Amniotic stem cell (primary cell): ENCODE data around the gene CHN2.

Source experiments
- DNase-seq: peaks from one replicate; lab custom pipeline; 2025; lab: John Stamatoyannopoulos, UW

The CHN2 gene

GRCh38 chr7:29310625-29311024, 116.0 kb downstream of the CHN2 start:
- DNase-seq: no peak

DNA sequence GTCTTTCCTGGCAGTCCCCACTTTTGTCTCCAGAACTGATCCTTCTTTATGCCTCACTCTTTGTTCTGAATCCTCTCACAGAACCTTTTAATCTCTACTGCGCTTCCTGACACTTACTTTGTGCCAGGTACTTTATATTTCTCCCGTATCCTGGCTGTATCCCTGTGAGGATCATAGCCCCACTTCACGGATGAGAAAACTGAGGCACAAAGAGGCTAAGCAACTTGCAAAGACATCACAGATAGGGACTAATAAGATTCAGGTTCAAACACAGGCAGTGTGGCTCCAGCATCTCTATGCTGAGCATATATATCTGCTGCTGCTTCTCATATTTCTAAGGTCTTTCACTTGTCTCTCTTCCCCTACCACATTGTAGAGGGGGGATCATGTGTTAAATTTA, 116.7 kb downstream of the CHN2 start:
- DNase-seq: no peak

DNA sequence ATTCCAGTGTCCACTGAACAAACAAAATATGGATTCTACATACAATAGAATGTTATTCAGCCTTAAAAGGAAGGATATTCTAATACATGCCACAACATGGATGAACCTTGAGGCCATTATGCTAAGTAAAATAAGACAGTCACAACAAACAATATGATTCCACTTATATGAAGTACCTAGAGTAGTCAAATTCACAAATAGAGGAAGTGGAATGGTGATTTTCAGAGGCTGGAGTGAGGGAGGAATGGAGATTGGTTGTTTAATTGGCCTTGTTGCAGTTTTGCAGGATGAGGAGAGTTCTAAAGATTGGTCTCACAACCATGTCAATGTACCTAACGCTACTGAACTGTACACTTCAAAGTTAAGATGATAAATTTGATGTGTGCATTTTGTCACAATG, 119.6 kb downstream of the CHN2 start:
- DNase-seq: no peak

- no peak for DNase-seq
Observed at GRCh38 chr7:29315122-29315891, 120.7 kb downstream of the CHN2 start.

DNA sequence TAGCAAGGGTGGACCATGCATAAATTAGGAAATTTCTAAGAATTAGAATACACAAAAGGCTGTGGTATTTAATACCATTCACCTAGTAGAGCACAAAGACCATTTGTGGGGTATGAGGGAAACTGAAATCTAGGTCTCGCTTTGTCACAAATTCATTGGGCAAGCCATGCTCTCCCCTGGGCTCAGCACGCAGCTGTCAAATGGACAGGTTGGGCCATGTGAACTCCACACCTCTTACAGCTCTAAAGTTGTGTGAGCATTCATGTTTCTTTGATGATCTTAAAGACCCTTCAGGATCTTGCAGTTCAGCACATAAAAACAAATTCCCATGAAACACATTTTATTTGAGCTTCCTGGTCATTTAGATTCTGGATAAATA, 121.3 kb downstream of the CHN2 start:
- no peak for DNase-seq

DNA sequence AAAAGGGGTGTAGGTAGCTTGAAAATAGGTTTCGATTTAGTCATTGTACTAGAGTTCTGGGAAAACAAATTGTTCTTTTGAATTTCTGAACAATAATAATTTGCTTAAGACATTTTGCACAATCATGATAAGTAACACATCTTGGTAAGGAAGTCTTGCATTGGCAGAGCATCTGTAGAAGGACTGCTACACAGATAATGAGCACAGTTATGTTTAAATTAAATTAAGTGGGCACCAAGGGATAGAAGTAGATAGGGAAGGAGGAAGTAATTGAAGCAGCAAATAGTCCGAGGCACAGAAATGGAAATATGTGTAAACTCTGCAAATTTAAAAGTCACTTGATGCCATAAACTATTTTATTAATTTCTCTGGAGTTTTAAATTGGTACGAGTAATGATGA, 122.4 kb downstream of the CHN2 start:
- DNase-seq: no peak

DNA sequence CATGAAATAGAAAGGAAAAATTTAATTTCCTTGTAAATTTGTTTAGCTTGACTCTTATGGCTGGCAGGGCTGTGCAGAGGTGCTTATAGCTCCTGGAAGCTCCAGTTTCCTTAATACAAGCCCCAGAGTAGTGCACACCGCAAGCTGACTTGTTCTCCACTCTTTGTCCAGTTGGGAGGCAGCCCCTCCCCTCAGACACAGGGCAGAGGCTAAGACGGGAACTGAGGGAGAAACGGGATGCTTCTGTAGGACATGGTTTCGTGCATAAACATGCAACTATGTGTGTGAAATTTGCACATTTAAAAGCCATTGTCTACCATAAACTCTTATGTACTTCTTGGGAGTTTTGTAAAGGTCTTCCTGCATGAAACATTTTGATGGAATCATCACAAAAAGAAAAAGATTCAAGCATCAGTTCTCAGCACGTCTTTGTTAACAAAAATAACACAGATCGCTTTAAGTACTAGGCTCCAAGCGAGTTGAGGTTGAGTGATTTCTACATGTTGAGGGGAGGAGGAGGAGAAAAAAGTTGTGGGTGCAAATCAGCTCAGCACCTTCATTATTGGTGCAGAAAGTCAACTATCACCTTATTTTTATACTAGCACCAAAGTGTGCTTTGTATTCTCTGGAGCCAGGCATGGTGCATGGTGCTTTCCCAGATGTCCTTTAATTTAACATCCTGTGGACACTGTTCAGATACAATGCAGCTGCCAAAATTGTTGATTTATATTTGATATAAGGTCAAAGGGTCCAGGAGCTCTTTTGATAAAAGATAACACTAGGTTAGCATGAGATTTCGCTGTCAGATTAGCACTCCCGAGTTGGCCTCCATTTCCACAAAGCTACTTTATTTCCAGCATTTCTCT, 124.5 kb downstream of the CHN2 start:
- DNase-seq: no peak

DNA sequence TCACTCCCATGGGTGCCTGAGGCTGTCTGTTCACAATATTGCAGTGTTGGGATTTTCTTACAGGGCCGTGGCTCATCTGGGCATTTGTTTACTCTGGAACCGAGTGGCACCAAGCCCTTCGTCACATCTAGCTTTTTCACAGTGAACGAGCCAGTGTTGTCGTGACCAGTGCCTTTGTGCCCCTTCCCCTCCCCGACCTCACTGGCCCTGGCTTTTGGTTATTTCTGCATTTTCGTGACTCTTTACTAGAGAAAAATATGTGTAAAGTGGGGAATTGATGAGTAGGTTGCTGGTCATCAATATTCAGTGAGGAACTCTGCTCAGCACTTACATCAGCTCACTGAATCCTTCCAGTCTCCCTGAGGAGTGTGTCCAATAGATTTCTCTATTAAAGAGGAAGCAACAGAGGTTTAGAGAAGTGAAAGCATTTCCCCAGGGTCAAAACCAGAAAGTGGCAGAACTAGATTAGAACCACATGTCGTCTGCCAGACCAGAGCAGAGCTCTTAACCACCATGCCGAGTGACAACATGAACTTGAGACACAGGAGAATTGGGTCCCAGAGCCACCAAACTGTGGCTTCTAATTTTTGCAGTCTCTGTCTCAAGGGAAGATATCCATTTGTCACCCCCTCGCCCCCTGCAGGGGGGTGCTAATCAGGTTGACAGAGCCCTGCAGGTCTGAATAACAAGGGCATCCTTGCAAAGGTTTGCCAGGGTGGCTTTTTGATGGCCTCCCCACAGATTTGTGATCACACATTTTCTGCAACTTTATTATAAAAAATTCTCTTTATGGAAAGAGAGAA, 125.3 kb downstream of the CHN2 start:
- no peak for DNase-seq

DNA sequence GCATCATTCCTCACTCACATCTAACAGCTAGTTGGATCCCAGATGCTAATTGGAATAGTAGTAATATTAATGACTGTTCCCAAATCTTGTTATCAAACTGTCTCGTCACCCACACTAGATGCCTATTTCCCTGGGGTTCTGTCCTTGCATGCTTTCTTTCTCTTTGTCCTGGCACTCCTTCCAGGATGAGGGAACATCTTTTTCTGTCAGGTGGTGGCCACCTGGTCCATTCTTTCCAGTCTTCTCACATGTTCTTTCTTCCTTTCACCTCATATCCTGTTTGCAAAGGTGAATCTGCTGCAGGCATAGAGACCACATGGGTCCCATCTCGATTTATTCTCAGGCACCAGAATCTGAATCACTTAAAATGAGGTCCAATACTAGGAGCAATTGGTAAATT, 126.0 kb downstream of the CHN2 start:
- no peak for DNase-seq

DNA sequence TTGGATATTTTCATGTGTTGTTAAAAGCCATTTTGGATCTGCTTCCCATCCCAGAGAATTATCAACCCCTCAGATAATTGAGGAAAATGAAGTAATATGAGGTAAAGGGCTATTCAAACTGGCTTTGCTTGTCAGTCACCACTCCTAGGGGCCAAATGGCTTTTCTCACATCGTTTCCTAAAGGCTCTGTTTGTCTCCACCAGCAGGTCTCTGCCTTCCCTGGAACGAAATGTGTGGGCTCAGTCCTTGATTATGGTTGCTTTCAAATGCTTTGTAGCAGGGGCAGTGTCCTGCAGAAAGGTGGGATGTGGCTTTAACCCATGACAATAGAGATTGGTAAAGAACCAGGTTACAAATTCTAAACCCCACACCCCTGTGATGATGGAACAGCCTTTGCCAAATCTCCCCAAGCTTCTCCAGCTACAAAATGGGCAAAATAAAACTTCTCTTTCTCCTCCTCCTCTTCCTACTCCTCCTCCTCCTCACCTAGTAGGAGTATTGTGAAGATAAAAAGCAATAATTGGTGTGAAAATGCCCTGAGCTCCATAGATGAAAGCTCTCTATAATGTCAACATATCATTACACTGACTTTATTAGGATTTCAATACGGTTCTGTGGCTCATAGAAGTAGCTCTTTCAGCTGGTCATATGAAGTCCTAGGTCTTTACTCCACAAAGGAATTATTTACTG, 127.6 kb downstream of the CHN2 start:
- DNase-seq: no peak

GRCh38 chr7:29325476-29325875, 130.9 kb downstream of the CHN2 start:
- no peak for DNase-seq

DNA sequence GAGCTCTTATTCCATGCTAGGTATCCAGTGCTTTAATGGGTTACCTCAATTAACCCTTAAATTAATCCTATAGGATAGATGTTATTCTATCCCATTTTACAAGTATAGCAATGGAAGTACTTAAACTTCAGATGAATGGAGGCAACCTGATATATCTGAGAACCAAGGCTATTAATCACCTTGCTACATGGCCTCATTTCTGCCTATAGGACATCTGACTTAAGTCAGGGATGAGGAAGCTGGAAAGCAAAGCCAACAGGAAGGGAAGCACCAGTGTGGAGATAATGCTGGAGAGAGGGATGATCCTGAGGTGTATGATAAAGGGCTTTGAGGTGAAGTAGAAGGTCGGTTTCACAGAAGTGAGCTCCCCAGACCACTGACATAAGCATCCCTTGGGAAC, 132.3 kb downstream of the CHN2 start:
- DNase-seq: no peak

DNA sequence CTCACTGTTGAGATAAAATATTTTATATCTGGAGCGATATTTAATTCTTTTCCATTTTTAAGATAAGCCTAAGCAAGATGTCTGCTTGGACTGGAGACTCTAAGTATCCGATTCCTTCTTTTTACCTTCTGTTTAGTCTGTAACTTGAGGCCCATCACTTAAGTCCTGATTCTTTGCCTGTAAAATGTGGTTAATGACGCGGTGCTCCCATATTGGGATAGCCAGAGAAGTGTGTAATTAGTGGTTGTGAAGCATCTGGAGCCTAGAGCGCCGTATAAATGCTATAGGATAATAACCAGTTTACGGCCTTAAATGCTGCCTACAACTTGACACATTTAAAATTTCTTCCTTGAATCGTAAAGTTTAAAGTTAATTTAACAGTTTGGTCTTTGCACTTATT, 132.9 kb downstream of the CHN2 start:
- DNase-seq: no peak

GRCh38 chr7:29328045-29328444, 133.5 kb downstream of the CHN2 start:
- no peak for DNase-seq

DNA sequence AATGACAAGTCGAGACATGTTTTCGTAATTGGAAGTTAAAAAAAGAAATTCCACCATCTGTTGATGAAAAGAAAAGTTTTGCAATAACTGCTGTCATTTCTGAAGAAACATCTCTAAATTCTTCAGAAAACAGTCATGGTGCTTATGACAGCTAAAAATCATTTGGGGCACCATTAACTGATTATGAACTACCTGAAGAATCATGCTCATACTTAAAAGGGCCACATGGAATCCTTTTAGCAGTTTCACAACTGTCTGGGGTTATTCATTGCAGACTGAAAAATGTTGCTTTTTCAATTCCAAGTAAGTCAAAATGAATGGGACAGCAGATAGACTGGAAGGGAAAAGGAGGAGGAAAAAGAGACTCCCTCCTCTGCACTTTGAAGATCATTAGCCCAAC, 134.2 kb downstream of the CHN2 start:
- DNase-seq: no peak

DNA sequence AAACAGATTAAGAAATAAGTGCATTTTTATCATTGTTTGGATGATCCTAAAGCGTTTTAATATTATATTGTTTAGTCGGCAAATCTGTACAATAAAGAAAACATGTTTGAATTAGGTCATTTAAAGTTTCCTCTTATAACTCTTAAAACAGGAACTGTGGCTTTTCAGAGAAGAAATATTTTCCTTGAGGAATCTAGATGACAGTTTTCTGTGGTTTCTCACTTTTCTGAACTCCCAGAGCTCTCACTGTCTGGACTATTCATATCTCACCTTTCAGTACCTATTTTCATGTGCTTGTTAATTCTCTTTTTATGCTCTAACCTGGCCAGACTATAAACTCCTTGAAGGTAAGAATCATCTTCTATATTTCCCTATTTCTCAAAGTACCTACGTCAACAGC, 135.1 kb downstream of the CHN2 start:
- no peak for DNase-seq

DNA sequence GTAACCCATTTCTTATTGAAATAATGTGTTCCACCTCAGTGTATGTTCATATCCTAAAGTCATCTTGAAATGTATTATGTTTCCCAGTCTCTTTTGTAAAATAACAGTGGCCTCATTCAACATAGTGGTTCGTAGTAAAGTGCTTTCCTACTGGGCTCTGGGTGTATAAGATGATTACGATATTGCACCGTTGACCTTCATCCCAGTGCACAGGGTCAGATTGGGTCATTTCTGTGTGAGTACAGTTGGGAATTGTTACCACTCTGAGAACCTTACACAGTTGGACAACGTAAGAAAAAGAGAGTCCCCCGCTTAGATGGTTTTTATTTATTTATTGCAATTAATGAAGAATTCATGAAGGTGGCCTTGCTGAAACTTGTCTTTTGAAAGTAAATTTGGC, 135.6 kb downstream of the CHN2 start:
- DNase-seq: no peak

DNA sequence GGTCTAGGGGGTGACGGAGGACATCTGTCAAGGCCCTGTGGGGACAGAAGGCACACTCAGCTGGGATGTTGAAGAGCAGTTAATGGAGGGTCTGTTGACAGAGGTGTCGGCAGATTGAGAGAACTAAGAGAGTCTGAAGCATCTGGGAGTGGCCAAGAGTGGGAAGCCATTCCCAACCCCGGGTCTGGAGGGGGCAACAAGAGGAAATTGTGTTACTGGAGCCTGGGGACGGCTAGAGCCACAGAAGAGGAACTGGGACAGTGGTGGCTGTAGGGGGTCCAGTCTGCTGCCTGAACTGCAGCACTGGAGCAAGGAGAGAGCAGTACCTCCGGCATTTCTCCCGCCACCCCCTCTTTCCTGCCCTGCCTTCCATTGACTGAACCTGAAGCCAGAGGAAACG, 136.6 kb downstream of the CHN2 start:
- DNase-seq: no peak

- no peak for DNase-seq
Observed at GRCh38 chr7:29332042-29332811, 137.7 kb downstream of the CHN2 start.

DNA sequence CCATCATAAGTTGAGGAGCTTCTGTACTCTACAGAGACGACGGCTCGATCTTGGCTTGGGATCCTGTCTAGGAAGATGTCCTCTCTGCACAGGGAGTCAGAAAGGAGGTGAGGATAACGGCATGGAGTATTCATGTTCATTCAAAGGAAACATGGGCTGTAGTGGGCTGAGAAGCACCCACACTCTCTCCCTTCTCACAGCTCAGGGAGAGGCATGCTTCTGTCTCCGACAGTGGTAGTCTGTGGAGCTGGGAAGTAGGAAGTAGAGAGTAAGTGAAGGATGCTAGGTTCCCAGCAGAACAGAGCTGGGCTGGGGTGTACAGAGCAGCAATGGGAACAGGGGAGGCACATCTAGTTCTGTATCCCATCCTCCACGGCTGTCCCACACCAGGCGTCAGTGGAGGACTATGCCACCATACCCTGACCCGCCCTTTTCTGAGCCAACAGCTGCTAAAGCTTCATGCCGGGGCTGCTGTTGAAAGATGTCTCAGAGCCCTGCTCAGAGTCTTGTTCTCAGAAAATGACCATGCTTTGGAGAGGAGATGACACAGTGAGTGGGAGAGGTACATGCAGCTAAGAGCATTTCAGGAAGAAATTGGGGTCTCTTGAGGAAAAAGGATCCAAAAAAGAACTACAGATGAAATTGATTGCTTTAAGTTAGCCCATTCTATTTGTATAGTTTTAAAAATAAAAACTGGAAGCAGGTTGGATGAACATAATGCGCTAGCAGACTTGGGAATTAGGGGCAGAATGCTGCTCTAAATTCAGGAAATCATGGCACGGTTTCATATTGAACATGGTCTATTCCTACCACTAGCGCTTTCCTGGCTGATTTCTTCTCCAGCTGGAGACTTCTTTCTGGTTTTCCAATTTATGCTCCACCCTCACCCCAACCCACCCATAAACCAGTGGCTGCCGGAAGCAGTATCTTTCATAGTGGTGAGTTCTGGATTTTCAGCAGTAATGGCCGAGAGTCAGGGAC, 138.6 kb downstream of the CHN2 start:
- no peak for DNase-seq
